GM21529 (cell line): ENCODE measurements around the gene ESR2.
A peak's percentile ranks its signal among the peaks of the same experiment; 100 is the strongest.
"Not testable (repeated sequence)": the region's sequence is repeated elsewhere in the genome, so short reads cannot be mapped to it uniquely, and the experiment has no call there.

Experiments used
- ATAC-seq: cut with Tn5 transposase; IDR thresholded peaks from one replicate; pipeline ENCODE4 v1.9.1; 2021; ENCODE audit not compliant: unreplicated experiment

ESR2 gene

GRCh38 chr14:64225151-64225757 is 68.9 kb downstream of the ESR2 start:
- ATAC-seq, result no peak

- ATAC-seq, result no peak
These were observed 72.7 kb downstream of the ESR2 start for GRCh38 chr14:64221391-64222003.

GRCh38 chr14:64220466-64220865 is 73.7 kb downstream of the ESR2 start:
- no peak for ATAC-seq

GRCh38 chr14:64220056-64220455 is 74.1 kb downstream of the ESR2 start:
- ATAC-seq, result no peak

GRCh38 chr14:64218344-64219240 is 75.6 kb downstream of the ESR2 start:
- peak; percentile 62 for ATAC-seq

GRCh38 chr14:64217834-64218233 is 76.3 kb downstream of the ESR2 start:
- ATAC-seq, result no peak

- ATAC-seq, result peak; percentile 46
These were observed 76.9 kb downstream of the ESR2 start for GRCh38 chr14:64217308-64217707.

- ATAC-seq, result no peak
These were observed 78.2 kb downstream of the ESR2 start for GRCh38 chr14:64215978-64216377.

GRCh38 chr14:64215274-64215673 is 78.9 kb downstream of the ESR2 start:
- no peak for ATAC-seq

- no peak for ATAC-seq
These were observed 80.2 kb downstream of the ESR2 start for GRCh38 chr14:64213853-64214570.

GRCh38 chr14:64213086-64213485 is 81.1 kb downstream of the ESR2 start:
- ATAC-seq, result no peak

GRCh38 chr14:64212666-64213065 is 81.5 kb downstream of the ESR2 start:
- no peak for ATAC-seq

- ATAC-seq, result not testable (repeated sequence)
These were observed 83.3 kb downstream of the ESR2 start for GRCh38 chr14:64210912-64211311.

GRCh38 chr14:64210216-64210615 is 84.0 kb downstream of the ESR2 start:
- ATAC-seq, result no peak

GRCh38 chr14:64209444-64210131 is 84.6 kb downstream of the ESR2 start:
- peak; percentile 72 for ATAC-seq

- no peak for ATAC-seq
These were observed 85.2 kb downstream of the ESR2 start for GRCh38 chr14:64208981-64209380.

- ATAC-seq, result no peak
These were observed 85.9 kb downstream of the ESR2 start for GRCh38 chr14:64208261-64208660.

GRCh38 chr14:64203366-64204006 is 90.7 kb downstream of the ESR2 start:
- ATAC-seq, result no peak

- ATAC-seq, result no peak
These were observed 91.5 kb downstream of the ESR2 start for GRCh38 chr14:64202716-64203115.

- no peak for ATAC-seq
These were observed 92.1 kb downstream of the ESR2 start for GRCh38 chr14:64201921-64202545.
